WERI-Rb-1 (cell line): ENCODE data around the gene FSTL5.

Experiments used
- DNase-seq: peaks from one replicate; pipeline ENCODE4 v3.0.0-alpha.2; 2020
- H3K27ac ChIP-seq: fragments of 250-450 bp; sonication (Bioruptor Pico); 2 replicates; pipeline ENCODE4 v1.5.1; 2020; ENCODE audit warnings: mild to moderate bottlenecking, moderate library complexity
- H3K27me3 ChIP-seq: fragments of 250-450 bp; sonication (Bioruptor Pico); 2 replicates; pipeline ENCODE4 v1.5.1; 2021; ENCODE audit warnings: mild to moderate bottlenecking, low read depth, moderate library complexity; ENCODE audit not compliant: insufficient read depth, severe bottlenecking
- H3K36me3 ChIP-seq: fragments of 250-450 bp; sonication (Bioruptor Pico); 2 replicates; pipeline ENCODE4 v1.5.1; 2020; ENCODE audit warnings: mild to moderate bottlenecking, moderate library complexity
- H3K4me3 ChIP-seq: 2 replicates; pipeline ENCODE4 v1.5.1; 2011; ENCODE audit warnings: low read depth, mild to moderate bottlenecking, control low read depth, low read length
- H3K9me3 ChIP-seq: fragments of 250-450 bp; sonication (Bioruptor Pico); 2 replicates; pipeline ENCODE4 v1.5.1; 2021; ENCODE audit warnings: mild to moderate bottlenecking, moderate library complexity; ENCODE audit not compliant: severe bottlenecking
- CTCF ChIP-seq: IDR thresholded peaks from 2 replicates; pipeline ENCODE4 v1.5.1; 2011; ENCODE audit warnings: low read depth, mild to moderate bottlenecking, control low read depth, inconsistent platforms, low read length

Gene FSTL5

GRCh38 chr4:161463436-161463835 lies 700.4 kb downstream of the FSTL5 start:
- Histone ChIP-seq H3K27ac (no peak overlapping the region), H3K4me3 (no peak overlapping the region), H3K36me3 (no peaks in the 10 kb centered on the region), H3K9me3 (no peaks in the 10 kb centered on the region), H3K27me3 (no peaks in the 10 kb centered on the region)
- DNase-seq, result no peak
- TF ChIP-seq CTCF, result no peak

GRCh38 chr4:161457906-161458305 lies 705.9 kb downstream of the FSTL5 start:
- H3K9me3 ChIP-seq, result no peaks in the 10 kb centered on the region
- no peak for TF ChIP-seq CTCF
- H3K27ac ChIP-seq, result no peak overlapping the region
- H3K27me3 ChIP-seq, result no peaks in the 10 kb centered on the region
- no peaks in the 10 kb centered on the region for H3K36me3 ChIP-seq
- no peak for DNase-seq
- no peak overlapping the region for H3K4me3 ChIP-seq

DNA sequence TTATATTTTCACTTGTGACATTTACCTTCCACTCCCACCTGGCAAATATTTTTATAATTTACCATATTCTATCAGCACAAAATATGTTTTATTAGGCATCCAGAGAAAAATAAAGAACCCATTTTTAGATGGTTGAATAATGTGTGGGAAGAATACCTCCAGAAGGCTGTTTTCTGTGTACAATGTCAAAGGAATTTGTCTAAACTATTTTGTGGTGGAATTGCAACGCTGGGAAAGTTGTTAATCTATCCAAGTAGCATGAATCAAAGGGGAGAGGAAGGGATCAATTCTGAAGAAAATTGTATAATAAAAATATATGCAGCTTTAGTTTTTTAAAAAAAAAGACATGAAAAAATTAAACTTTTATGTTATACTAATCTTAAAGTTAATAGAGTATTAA lies 706.5 kb downstream of the FSTL5 start:
- TF ChIP-seq CTCF, result no peak
- no peak overlapping the region for H3K4me3 ChIP-seq
- no peaks in the 10 kb centered on the region for H3K9me3 ChIP-seq
- H3K27me3 ChIP-seq, result no peaks in the 10 kb centered on the region
- no peak for DNase-seq
- H3K36me3 ChIP-seq, result no peaks in the 10 kb centered on the region
- no peak overlapping the region for H3K27ac ChIP-seq

GRCh38 chr4:161454860-161455259 lies 708.9 kb downstream of the FSTL5 start:
- Histone ChIP-seq H3K27ac (no peak overlapping the region), H3K27me3 (no peaks in the 10 kb centered on the region), H3K4me3 (no peak overlapping the region), H3K36me3 (no peaks in the 10 kb centered on the region), H3K9me3 (no peaks in the 10 kb centered on the region)
- TF ChIP-seq CTCF, result no peak
- DNase-seq, result no peak

DNA sequence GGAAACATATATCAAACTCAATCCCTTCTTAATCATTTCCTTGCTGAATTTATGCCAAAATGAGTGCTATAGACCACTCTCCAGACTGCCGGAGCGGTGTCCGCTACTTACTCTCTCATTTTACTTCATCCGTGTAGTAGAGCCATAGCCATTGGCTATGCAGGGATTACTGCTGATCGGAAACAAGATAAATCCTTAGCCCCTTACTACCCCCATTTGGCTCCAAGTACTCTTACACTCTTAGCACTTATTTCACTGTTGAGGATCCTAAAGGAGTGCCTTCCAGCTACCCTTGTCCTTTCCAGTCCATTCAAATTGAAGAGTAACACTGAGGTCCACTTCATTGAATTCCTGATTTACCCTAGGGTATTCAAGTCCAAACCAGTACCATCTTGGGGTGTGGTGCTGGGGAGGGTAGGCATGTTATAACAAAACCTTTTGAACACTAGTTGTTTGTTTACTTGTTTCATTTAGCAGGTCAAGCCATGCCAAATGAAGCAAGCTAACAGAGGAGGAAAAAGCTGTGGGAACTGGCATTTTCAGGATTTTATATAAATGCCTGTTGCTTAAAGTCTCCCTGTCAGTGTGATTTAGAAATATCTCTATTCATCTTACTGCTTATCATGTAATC lies 715.1 kb downstream of the FSTL5 start:
- no peak overlapping the region for H3K4me3 ChIP-seq
- DNase-seq, result no peak
- H3K27ac ChIP-seq, result no peak overlapping the region
- no peaks in the 10 kb centered on the region for H3K27me3 ChIP-seq
- TF ChIP-seq CTCF, result no peak
- no peaks in the 10 kb centered on the region for H3K9me3 ChIP-seq
- H3K36me3 ChIP-seq, result no peaks in the 10 kb centered on the region

DNA sequence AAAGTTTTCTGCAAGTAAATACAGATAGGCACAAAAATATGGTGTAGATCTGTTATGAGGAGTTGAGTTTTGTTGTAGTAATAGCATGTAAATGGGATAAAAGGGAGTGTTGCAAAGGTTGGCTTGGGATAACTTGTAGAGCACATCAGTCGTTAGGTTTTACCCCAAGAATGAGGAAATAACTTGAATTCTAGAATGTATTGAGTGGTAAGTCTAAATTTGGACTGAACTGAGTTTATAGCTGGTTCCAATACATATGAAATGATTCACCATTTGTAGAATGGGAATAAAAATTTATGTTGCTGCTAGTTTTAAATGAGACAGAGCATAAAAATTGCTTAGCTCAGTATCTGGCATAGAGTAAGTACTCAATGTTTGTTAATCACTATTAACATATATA lies 719.2 kb downstream of the FSTL5 start:
- no peak overlapping the region for H3K4me3 ChIP-seq
- no peak for DNase-seq
- H3K9me3 ChIP-seq, result no peaks in the 10 kb centered on the region
- H3K27ac ChIP-seq, result no peak overlapping the region
- no peaks in the 10 kb centered on the region for H3K27me3 ChIP-seq
- no peaks in the 10 kb centered on the region for H3K36me3 ChIP-seq
- no peak for TF ChIP-seq CTCF
